HL-60 (cell line): Measurements from ENCODE around the gene IFNGR2.

Source experiments
- DNase-seq, 2 experiments: peaks; one replicate each; pipeline ENCODE4 v3.0.0-alpha.2; 2010 to 2020; ENCODE audit warnings: low read depth in 1 of 2, low spot score in 1 of 2
- H3K27ac ChIP-seq: fragments of 250-450 bp; sonication (Bioruptor Pico); replicated peaks from 2 replicates; pipeline ENCODE4 v1.5.1; 2020; ENCODE audit warnings: mild to moderate bottlenecking, moderate library complexity
- H3K27me3 ChIP-seq: fragments of 250-450 bp; sonication (Bioruptor Pico); 2 replicates; pipeline ENCODE4 v1.5.1; 2021; ENCODE audit warnings: mild to moderate bottlenecking, moderate library complexity; ENCODE audit not compliant: insufficient read depth, poor library complexity, severe bottlenecking
- H3K4me3 ChIP-seq: replicated peaks from 2 replicates; pipeline ENCODE4 v1.5.1; 2011; ENCODE audit warnings: mild to moderate bottlenecking, control low read depth, low read length; ENCODE audit not compliant: insufficient read depth
- CTCF ChIP-seq: IDR thresholded peaks from one replicate; pipeline ENCODE4 v1.5.1; 2011; ENCODE audit warnings: low read length, control low read depth, inconsistent platforms; ENCODE audit not compliant: insufficient read depth
- GABPA ChIP-seq: IDR thresholded peaks from 2 replicates; pipeline ENCODE4 v1.6.1; 2012; ENCODE audit warnings: low read depth
- POLR2AphosphoS5 ChIP-seq: IDR thresholded peaks from 2 replicates; pipeline ENCODE4 v1.6.1; 2012; ENCODE audit warnings: low read depth
- REST ChIP-seq: IDR thresholded peaks from 2 replicates; pipeline ENCODE4 v1.6.1; 2012; ENCODE audit warnings: low read depth; ENCODE audit not compliant: insufficient replicate concordance
- SPI1 ChIP-seq: IDR thresholded peaks from 2 replicates; pipeline ENCODE4 v1.6.1; 2012; ENCODE audit warnings: low read depth, mild to moderate bottlenecking, borderline replicate concordance

The IFNGR2 gene

GRCh38 chr21:33374080-33374449, 29.1 kb upstream of the IFNGR2 start:
- no peak for DNase-seq
- H3K27ac ChIP-seq = peak overlapping the region; percentile 50
- no peaks in the 10 kb centered on the region for H3K27me3 ChIP-seq
- TF ChIP-seq CTCF = no peak
- TF ChIP-seq POLR2AphosphoS5 = no peak
- no peak for TF ChIP-seq SPI1
- no peak for TF ChIP-seq REST
- TF ChIP-seq GABPA = no peak
- H3K4me3 ChIP-seq = no peak overlapping the region

- DNase-seq = peak in 1 of 2 experiments; percentile 69
- peak; percentile 95 for TF ChIP-seq SPI1
- no peak for TF ChIP-seq REST
- TF ChIP-seq GABPA = no peak
- TF ChIP-seq CTCF = peak; percentile 56
- TF ChIP-seq POLR2AphosphoS5 = no peak
- Histone ChIP-seq H3K27me3 (no peaks in the 10 kb centered on the region), H3K4me3 (no peak overlapping the region), H3K27ac (peak overlapping the region; percentile 50)
Measured at GRCh38 chr21:33374450-33375096, 28.6 kb upstream of the IFNGR2 start.

DNA sequence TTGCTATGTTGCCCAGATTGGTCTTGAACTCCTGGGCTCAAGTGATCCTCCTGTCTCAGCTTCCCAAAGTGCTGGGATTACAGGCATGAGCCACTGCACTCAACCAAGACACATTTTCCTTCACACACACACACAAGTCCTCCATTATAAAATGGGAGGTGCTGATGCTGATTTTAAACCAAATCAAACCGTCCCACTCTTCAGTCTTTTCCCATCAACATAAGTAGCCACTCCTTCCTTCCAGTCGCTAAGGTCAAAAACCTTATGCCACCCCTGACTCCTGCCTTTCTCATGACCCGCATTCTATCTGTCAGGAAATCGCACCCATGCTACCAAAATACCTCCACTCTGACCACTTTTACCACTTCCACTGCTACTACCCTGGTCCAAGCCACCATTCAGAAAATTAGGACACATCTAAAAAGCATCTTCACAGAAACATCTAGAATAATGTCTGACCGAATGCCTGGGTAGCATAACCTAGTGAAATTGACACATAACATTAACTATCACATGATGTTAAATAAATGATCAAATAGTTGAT, 28.0 kb upstream of the IFNGR2 start:
- TF ChIP-seq CTCF (no peak), GABPA (no peak), SPI1 (no peak), POLR2AphosphoS5 (no peak), REST (no peak)
- DNase-seq = no peak
- no peak overlapping the region for H3K4me3 ChIP-seq
- H3K27ac ChIP-seq = no peak overlapping the region
- no peaks in the 10 kb centered on the region for H3K27me3 ChIP-seq
